Testis (tissue), 2 donors: ENCODE results near the gene TMIGD2.

Experiments
- CTCF ChIP-seq, 3 experiments: fragments of 450-650 bp in 2 of 3; fragments of 200-600 bp in 1 of 3; sonication (generic) in 1 of 3; IDR thresholded peaks; one replicate each; pipeline ENCODE4 v1.5.1; 2016 to 2019; ENCODE audit warnings: antibody characterized with exemption in 3 of 3, mild to moderate bottlenecking in 2 of 3, moderate library complexity in 1 of 3
- POLR2A ChIP-seq: fragments of 450-650 bp; IDR thresholded peaks from one replicate; pipeline ENCODE4 v1.6.1; 2017; ENCODE audit warnings: antibody characterized with exemption, mild to moderate bottlenecking, moderate library complexity

DNA sequence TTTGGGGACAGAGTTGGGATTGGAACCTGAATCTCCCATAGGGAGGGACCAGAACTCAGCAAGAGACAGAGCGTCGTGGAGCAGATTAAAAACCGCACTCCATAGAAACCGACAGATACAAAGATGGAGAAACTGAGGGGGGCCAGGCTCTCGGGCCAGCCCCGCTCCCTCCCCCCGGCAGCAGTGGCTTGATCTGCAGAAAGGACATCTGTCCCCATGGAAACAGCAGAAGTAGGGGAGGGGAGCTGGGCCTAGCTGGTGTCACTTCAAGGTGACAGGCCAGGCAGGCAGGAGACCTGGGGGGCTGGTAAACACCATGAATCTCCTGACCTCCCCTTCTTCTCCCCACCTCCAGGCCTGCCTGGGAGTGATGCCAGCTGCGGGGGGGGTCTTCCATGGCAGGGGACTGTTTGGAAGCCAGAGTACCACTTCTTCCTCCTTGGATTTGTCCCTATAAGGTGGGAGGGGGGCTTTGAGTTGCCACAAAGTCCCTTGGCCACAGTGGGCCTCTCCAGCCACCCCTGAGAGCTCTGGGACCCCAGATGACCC, 10.9 kb downstream of the TMIGD2 start:
- TF ChIP-seq CTCF (IDR thresholded peaks at IDR 0.05) (no peak), POLR2A (no peak)
